GM12872 (cell line): ENCODE results near the gene TECTB.

Source experiments
- CTCF ChIP-seq: IDR thresholded peaks from 3 replicates; pipeline ENCODE4 v1.5.1; 2011; ENCODE audit warnings: low read depth, mild to moderate bottlenecking, low read length, moderate library complexity; ENCODE audit not compliant: insufficient read depth

The TECTB gene

DNA sequence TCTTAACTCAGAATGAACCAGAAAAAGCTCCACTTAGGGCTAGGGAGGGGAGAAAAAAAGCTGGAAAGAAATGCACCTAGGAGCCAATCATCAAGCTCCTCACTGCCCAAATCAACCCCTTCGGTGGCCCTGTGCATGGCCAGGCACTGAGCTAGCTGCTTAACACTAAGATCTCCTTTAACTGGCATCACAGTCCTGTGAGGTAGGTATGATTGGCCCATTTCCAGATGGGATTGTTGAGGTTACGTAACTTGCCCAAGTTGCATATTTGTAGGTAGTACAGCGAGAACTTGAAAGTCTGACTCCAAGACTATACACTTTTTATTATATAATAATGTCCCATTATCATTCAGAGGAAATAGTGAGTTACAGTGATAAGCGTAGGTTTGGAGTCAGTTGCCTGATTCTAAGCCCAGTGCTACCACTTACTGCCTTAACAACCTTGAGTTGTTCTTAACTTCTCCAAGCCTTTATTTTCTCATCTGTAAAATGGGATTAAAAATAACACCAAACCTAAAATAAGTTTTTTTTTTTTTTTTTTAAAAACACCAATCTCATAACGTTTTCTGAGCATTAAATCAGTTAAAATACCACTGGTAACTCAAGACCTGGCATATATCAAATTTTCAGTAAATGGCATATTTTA is 53.5 kb downstream of the TECTB start:
- TF ChIP-seq CTCF: no peak

DNA sequence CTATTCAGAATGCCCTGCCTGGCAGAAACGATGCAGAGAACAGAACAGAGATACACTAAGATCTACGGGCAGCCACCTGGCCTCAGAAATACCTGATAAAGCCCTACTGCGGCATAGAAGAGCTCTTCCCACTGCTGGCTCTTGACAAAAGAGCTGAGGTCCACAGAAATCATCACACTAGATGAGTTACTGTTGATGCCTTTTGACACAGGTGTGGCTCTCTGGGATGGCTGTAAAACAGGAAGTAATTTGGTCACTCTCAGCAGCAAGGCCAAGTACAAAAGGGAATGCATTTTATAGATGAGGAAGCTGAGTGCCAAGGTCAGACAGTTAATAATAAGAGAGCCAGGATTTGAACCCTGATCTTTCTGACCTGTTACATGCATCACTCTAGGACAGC is 55.8 kb downstream of the TECTB start:
- TF ChIP-seq CTCF: no peak

GRCh38 chr10:112340601-112341000 is 57.4 kb downstream of the TECTB start:
- no peak for TF ChIP-seq CTCF

- no peak for TF ChIP-seq CTCF
These were observed 60.0 kb downstream of the TECTB start for GRCh38 chr10:112343056-112343806.

GRCh38 chr10:112344261-112344660 is 61.1 kb downstream of the TECTB start:
- no peak for TF ChIP-seq CTCF

- no peak for TF ChIP-seq CTCF
These were observed 62.0 kb downstream of the TECTB start for GRCh38 chr10:112345202-112345601.

GRCh38 chr10:112345743-112346142 is 62.5 kb downstream of the TECTB start:
- TF ChIP-seq CTCF: no peak
